Right lung (tissue), 5 donors: Measurements from ENCODE around the gene PDXP. TPM values are rescaled to one million over a fixed set of nuclear protein-coding genes. Genes with fewer than 3 reads are reported as not detected.

Source experiments
- DNase-seq, 2 donors: peaks; one replicate each; pipeline ENCODE4 v3.0.0-alpha.2; 2013
- polyA plus RNA-seq, 5 donors: library from polyadenylated mRNA; unstranded; fragments of 120-200 nt; gene quantifications; one replicate each; pipeline versions ENCODE4 v1.2.1 to v1.2.3, GENCODE V29; 2013; ENCODE audit warnings: inconsistent platforms in 1 of 5, low replicate concordance in 1 of 5; ENCODE audit not compliant: insufficient read length in 5 of 5, insufficient read depth in 1 of 5

The PDXP gene
- polyA plus RNA-seq, 5 donors, result 10.1 to 15.5 (median 13.2) TPM

DNA sequence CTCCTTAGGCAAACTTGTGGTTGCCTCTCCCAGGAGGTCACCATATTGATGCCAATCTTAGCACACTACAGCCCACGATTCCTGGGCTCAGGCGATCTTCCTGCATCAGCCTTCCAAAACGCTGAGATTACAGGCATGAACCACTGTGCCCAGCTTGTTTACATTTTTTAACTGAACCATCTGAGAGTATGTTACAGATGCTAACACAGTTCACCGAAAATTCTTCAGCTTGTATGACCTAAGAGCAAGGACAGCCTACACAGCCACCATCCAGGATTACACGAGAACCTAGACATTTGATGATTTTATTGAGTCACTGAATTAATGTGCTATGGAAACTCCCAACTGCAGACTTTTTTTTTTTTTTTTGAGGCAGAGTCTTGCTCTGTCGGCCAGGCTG is 11.1 kb downstream of the PDXP start:
- DNase-seq, result no peak

DNA sequence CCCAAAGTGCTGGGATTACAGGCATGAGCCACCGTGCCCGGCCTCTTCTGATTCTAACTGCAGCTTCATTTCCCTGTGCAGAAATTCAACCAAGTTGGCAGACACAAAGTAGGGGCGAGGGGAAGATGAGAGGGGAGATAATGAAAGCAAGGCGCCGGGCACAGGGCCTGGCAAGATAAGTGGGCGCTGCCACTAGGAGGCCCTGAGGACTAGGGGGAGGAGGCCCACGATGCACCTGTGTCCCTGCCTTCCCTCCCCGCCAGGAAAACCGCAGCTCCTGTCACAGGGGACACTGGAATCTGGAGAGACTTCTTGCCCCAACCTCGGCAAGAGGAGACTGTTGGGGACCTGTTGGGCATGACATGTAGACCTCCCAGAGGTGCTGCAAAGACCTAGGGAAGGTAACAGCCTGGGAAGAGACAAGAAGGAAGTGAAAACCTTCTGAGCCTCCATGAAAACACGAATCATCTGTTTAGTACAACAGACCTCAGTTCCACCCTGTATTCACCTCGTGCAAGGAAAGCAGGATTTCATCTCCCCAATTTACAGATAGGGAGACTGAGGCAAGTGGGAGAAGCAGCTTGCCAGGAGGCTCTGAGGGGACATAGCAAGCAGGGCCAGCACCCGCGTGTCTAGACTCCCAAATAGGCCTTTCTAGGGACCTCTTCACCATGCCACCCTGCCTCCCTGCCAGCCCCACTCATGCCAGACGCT is 13.8 kb downstream of the PDXP start:
- no peak for DNase-seq

DNA sequence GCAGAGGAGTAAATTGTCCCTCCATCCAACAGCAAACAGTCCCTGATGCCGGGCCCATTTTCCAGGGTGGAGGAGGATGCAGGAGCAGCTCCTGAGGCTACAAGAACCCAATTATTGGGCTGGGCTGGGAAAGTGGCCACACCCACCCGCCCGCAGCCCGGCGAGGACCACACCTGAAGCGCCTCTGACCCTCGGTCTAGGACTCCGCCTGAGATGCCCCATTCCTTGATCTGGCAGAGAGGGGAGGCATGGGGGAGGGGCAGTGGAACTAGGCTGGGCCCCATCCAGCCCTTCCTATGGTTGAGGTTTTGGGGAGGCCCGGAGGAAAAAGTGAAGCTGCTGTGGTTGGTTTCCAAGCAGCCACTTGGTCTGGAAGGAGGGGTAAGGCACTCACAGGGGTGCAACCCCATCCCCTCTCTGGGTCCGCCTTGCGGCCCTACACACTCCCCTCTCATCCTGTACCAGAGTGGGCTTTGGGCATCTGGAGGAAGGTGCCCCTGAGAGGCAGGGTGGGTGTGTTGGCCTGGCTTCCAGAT is 14.5 kb downstream of the PDXP start:
- no peak for DNase-seq

GRCh38 chr22:37674248-37674647 is 15.7 kb downstream of the PDXP start:
- DNase-seq, result no peak

GRCh38 chr22:37674951-37675929 is 16.7 kb downstream of the PDXP start, which contains the start of gene LGALS1:
LGALS1 (plus strand) TSS chr22:37675636; CDS start chr22:37675703, 67 bp downstream.
- peak; percentile 96 for DNase-seq

DNA sequence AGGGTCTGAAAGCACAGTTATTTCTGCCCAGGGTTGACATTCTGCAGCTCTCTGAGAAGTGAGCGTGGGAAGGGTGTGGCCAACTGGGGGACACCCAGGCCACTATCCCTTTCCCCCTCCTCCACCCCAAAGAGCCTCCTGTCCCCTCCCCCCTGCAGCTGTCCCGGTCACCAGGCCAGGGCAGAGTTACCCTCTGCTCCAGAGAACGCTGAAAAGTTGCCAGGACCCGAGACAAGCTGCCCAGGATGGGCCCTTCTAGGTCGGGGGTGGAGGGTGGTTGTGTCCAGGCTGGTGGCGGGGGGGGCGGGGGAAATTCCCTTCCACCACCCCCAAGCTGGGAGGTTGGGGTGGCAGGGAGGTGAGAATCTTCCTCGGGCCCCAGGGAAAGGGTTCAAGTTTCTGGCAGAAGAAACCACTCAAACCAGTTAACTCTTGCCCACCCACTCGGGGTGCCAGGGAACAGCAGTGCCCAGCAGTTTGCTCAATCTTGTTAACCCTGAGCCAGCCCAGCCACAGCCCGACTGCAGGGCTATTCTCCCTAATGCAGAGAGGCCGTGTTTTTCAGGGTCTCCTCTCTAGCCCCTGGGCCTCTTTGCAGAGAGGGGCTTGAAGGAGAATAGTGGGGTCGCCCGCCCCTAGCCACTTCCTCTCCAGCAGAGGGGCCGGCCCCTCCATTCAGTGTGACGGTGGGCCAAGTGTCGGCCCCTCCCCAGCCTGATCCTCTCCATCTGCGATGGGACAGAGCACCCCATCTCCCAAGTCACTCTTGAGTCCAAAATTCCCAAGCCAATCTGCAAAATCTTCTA is 17.6 kb downstream of the PDXP start:
- no peak for DNase-seq

GRCh38 chr22:37676736-37677492 is 18.4 kb downstream of the PDXP start:
- peak; percentile 74 to 80 for DNase-seq

DNA sequence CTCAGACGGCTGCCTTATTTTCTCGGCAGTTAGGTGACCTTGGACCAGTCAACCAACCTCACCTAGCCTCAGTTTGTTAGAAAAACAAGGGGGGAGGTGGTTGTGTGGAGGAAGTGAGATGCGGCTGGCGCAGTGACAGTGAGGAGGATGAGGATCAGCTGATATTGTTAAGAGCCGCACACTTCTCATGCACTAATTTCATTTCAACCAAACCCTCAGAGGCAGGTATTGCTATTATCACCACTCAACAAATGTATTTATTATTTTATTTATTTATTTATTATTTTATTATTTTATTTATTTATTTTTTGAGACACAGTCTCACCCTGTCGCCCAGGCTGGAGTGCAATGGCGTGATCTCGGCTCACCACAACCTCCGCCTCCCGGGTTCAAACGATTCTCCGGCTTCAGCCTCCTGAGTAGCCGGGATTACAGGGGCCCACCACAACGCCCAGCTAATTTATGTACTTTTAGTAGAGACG is 19.0 kb downstream of the PDXP start:
- DNase-seq, result no peak

- DNase-seq, result no peak
Observed at GRCh38 chr22:37678372-37678771, 19.8 kb downstream of the PDXP start.

DNA sequence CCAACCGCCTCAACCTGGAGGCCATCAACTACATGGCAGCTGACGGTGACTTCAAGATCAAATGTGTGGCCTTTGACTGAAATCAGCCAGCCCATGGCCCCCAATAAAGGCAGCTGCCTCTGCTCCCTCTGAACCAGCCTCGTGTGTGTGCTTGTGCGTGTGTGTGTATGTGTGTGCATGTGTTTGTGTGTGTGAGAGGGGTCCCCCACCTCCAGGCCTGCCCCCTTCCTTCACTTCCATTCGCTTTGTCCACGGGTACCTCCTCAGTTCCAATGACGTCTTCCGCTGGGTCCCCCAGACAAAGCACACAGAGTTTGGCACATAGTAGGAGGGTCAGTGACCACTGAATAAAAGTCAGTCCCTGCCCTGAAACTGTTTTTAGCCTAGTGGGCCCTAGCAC is 21.1 kb downstream of the PDXP start:
- DNase-seq, result no peak

GRCh38 chr22:37680191-37680851 is 21.8 kb downstream of the PDXP start:
- no peak for DNase-seq

GRCh38 chr22:37681001-37681424 is 22.5 kb downstream of the PDXP start:
- DNase-seq, result no peak

DNA sequence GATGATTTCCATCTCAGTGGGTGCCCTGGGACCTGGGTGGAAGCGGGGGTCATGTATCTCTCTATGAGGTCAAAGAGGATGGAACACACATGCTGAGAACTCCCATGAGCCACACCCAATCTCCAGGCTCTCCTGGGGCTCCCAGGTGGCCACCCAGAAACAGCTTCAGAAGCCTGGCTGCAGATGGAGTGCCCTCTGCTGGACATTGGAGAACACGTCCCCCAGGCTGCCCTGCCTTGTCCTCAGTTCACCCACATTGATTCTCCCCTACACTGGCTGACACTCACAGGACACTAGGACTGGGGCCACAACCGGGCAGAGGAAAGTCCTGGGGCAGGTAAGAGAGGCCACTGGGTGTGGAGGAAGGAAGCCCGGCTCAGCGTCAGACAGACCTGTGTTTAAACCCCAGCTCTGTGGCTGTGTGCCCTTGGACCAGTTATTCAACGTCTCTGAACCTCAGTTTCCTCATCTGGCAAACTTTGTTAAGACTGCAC is 23.1 kb downstream of the PDXP start:
- peak; percentile 28 to 53 for DNase-seq

DNA sequence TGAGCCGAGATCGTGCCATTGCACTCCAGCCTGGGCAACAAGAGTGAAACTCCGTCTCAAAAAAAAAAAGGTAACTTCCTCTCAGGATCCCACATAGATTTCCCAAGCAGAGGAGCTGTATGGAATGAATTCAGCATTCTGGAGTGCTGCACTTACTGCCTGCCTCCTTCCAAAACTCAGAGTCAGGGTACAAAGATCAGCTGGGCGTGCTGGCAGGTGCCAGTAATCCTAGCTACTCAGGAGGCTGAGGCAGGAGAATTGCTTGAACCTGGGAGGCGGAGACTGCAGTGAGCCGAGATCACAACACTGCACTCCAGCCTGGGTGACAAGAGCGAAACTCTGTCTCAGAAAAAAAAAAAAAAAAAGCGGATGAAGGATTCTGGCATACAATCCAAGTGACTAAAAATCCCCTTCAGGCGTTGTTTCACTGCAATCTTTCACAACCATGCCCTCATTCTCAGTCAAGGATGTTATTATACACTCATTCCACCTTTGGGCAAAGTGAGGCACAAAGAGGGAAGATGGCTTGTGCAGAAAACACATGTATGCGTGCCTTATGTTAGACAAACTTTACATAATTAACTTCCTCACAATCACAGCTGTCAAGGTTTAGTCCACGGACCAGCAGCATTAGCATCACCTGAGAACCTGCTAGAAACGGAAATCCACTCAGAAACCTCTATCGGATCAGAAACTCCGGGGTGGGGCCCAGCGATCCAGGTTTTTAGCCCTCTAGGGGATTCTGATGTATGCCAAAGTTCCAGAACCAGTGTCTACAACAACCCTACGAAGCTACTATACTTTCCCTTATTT is 26.5 kb downstream of the PDXP start:
- DNase-seq, result no peak

DNA sequence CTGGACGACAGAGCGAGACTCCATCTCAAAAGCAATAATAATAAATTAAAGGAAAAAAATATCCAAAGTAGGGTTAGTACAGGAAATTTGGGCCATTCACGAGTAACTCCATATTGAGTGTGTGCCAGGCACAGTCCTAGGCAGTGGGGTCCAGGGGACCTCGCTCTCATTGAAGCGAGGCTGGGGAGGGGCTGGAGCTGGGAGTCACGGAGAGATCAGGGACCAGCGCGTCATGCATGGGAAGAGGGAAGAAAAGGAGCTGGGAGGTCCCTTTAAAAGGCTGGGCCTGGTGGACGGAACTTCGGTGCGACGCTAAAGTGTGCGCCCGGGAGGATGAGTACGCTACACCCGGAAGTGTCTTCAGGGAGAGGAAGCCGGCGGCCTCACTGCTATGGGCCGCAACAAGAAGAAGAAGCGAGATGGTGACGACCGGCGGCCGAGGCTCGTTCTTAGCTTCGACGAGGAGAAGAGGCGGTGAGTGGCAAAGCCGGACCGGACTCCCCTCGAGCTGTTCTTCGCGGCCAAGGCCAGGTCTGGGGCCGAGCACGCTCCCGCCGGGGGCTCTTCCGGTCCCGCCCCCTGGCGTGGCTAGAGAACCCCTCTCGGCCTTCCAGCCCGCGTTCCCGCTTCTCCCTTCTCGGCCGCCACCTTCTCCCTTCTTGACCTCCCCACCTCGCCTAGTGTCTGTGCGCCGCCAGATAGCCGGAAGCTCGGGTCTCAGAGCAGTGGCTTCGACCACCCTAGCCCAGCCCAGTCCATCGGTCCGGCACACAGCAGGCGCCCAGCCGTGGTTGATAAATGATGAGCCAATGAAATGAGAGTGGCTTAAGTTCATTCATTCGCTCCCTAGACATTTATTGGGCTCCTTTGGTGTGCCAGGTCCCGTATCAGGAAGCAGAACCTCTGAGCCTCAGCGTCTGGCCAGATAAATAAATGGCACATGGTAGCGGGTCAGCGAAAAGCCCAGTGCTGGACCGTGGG is 27.8 kb downstream of the PDXP start, which contains the start of gene NOL12:
TSS of gene NOL12 (plus strand) at position 342 of the 981 bp plus-strand sequence. CDS start at position 392, 50 bp downstream.
- DNase-seq, result peak; percentile 89 to 91

- DNase-seq, result no peak
Observed at GRCh38 chr22:37690407-37690806, 31.9 kb downstream of the PDXP start.

DNA sequence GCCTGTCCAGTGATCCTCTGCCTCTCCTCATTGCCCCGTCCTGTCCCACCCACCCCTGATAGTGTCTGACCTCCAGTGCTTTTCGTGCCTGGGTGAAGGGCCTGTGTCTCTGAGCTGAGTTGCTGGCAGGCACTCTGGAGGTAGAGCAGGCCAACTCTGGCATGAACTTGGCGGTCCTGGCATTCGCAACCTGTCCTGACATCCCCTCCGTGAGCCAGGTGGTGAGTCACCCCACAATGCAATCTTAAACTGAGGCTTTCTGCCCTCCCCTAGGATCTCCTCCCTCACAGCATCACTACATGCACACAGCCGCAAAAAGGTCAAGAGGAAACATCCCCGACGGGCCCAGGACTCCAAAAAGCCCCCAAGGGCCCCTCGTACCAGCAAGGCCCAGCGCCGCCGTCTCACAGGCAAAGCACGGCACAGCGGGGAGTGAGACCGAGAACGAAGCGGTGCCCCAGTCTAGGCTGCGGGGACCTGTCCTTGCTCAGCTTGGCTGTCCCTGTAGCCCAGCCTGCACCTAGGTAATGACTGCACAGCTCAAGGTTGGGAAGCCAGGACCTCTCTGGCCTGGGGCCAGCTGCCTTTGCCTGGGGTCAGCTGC is 32.5 kb downstream of the PDXP start:
- DNase-seq, result no peak
